ENCODE measurements around the gene PRAME. TPM values are rescaled to one million over a fixed set of nuclear protein-coding genes. Genes with fewer than 3 reads are reported as not detected.

The PRAME gene
- not detected in 2 replicates for total RNA-seq

GRCh38 chr22:22558972-22559603 lies at the start of gene PRAME:
TSS of gene PRAME (minus strand) at chr22:22559265. CDS start at chr22:22556832, 2,433 bp downstream.

GRCh38 chr22:22520020-22520656 lies 38.9 kb downstream of the PRAME start, which contains the start of gene ZNF280A:
TSS of gene ZNF280A (minus strand) at chr22:22520270. CDS start at chr22:22515630, 4,640 bp downstream.

GRCh38 chr22:22508274-22509176 lies 50.5 kb downstream of the PRAME start, which contains the start of gene ZNF280B:
TSS of gene ZNF280B (minus strand) at chr22:22508742. CDS start at chr22:22489398, 19,344 bp downstream.

Other genes with a start within 250 kb of the PRAME start
- gene ZNF280B, start 50.5 kb downstream of the PRAME start, total RNA-seq = 0.72 and 1.8 TPM in 2 replicates
- not detected in 2 replicates for gene ZNF280A, start 39.0 kb downstream of the PRAME start, total RNA-seq
- gene GGTLC2, start 85.3 kb upstream of the PRAME start, total RNA-seq = not detected in 2 replicates

Measured in epithelial cell of alveolus of lung (primary cell).